NCI-H2227 (cell line): ENCODE measurements around the gene COG8.
"Not testable (repeated sequence)": the region's sequence is repeated elsewhere in the genome, so short reads cannot be mapped to it uniquely, and the experiment has no call there.

ENCODE experiments used
- DNase-seq: peaks from one replicate; lab custom pipeline; 2025; ENCODE audit not compliant: unreplicated experiment; lab: John Stamatoyannopoulos, UW

The COG8 gene

DNA sequence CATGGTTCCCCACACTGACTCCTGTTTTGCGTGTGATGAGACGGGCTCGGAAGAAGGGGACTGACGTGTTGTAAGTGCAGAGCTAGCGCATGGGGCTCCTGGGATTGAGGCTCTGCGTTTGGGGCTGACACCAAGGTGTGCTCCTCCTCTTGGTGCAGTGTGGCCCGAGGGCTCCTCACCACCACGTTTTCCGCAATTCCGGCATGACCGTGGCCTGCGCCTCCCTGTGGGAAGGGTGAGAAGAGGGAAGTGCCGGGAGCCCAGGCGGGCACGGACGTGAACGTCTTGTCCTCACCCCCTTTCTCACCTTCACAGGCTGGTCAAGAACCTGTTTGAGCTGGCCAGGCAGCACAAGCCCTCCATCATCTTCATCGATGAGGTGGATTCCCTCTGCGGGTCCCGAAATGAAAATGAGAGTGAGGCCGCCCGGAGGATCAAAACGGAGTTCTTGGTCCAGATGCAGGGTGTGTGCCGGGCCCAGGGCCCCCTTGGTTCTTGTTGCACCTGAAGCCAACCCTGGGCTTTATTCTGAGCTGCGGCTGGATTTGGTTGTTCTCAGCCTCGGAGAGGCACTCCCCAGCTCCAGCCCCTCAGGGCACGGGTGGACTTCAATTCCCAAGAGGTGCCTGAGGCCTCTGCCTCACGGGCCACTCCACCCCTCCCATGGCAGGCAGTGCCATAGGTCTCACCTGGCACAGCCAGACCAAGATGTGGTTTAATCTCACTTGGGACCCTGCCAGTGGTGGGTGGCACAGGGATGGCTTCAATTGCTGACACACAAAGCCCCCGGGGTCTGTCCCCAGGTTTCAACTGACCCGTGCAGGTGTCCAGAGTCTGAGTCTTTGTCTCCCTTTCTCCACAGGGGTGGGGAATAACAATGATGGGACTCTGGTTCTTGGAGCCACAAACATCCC is 19.3 kb downstream of the COG8 start:
- DNase-seq, result no peak

DNA sequence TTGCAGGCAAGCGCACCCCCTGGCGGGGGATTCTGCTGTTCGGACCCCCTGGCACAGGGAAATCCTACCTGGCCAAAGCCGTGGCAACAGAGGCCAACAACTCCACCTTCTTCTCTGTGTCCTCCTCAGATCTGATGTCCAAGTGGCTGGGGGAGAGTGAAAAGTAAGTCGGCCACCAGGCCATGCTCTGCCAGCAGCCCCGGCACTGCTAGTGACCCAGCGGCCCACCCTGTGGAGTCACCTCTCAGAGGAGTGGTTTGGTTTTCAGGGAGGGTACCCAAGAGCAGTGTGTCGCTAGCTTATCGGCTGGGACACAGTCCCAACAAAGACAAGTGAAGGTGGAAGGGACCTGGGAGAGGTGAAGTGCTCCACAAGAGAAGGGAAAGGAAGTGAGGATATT is 20.0 kb downstream of the COG8 start:
- DNase-seq, result no peak

DNA sequence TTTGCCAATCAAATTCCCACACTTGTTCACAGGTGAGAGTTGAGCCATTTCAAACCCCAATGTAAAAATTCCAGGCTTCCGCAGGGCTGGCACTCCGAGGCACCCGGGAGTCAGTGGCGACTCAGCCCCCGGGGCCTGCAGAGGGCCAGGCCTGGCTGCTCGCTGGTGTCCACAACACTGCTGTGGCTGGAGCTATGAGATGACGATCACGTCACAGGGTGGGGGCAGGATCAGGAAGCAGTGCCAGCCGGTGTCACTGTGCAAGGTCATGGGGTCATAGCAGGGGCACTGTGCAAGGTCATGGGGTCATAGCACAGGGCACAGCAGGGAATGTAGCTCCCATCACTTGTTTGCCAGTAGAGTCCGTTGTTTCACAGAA is 20.5 kb downstream of the COG8 start:
- no peak for DNase-seq

DNA sequence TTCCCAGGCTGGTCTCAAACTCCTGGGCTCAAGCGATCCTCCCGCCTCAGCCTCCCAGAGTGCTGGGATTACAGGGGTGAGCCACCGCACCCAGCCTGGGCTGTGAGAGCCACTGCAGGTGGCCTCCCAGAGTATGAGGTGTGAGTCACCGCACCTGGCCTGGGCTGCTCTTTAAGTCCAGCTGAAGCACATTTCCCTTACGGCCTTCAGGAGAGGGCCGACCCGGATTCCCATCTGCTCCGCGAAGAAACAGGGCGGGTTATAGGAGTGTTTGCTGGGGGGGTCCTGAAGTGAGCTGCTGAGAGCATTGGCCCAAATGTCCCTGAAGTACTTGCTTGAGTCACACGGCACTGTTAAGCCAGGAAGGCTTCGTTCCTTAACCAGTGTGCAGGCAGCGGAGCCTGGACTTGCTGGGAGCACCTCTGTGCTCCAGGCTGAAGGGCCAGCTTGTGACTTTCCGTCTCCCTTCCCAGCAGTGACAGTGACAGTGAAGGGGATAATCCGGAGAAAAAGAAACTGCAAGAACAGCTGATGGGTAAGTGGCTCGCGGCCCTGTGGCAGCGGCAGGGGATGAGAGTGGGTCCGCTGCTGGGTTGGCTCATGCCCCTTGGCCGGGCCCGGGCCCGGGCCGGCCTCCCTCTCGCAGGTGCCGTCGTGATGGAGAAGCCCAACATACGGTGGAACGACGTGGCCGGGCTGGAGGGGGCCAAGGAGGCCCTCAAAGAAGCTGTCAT is 21.0 kb downstream of the COG8 start:
- no peak for DNase-seq

DNA sequence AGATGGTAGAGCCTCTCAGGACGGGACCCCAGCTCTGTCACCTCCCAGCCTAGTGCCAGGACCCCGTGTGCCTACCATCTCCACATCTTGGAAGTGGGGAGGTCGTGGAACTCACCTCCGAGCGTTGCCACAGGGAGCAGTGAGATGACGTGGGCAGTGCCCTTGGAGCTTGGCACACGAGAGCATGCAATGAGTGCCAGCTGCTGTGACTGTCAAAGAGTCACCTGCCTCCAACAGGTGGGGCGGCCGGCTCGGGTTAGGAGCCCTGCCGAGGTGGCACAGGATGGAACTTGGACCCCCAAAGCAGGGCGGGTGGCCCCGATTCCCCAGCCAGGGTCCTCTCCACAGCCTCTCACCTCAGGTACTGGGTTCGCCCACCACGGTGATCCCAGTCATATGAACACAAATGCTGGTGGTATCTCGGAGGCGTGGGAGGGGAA is 22.7 kb downstream of the COG8 start:
- DNase-seq, result no peak

DNA sequence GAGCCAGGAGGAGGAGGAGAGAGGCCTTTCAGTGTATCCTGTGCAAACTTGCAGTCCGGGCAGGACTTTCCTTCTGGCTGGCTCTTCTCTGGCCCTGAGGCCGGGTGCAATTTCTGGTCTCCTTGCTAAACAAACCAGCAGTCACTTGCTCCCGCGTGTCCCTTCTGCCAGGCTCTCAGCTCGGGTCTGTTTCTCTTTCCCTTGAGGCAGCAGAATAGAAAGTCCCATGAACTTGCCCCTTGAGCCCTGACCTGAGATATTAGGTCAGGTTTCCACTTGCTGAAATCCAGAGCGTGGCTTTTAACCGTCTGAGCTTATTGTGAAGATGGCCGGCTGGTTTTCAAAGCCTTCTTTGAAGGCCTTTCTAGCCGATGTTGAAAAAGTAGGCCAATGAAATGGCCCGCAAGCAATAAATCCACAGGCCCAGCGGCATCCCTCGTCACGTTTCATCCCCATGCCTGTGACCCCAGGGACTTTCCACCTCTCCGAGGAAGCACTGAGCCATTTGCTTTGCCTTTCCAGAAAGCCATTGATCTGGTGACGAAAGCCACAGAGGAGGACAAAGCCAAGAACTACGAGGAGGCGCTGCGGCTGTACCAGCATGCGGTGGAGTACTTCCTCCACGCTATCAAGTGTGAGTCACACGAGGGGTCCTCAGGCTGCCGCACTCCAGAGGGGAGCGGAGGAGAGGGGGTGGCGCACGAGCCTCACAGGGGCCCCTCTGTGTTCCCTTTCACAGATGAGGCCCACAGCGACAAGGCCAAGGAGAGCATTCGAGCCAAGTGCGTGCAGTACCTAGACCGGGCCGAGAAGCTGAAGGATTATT is 23.7 kb downstream of the COG8 start:
- DNase-seq, result no peak

DNA sequence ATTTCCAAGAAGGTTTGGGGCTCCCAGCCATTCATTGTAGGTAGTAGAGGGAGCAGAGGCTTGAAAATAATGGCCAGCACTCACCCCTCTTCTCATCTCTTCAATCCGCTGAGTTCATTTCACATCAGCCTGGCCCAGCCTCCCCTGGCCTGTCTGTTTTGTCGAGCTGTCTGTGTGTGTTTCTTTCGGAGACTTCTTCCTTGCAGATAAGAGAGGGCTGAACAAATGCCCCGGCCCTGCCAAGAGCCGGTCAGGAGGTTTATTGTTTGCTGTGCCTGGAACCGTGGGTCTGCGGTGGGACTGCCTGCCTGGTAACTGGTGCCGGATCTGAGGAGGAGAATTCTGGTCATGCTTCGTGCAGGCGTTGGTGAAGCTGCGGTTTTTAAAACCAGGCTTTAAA is 24.8 kb downstream of the COG8 start:
- DNase-seq, result no peak

DNA sequence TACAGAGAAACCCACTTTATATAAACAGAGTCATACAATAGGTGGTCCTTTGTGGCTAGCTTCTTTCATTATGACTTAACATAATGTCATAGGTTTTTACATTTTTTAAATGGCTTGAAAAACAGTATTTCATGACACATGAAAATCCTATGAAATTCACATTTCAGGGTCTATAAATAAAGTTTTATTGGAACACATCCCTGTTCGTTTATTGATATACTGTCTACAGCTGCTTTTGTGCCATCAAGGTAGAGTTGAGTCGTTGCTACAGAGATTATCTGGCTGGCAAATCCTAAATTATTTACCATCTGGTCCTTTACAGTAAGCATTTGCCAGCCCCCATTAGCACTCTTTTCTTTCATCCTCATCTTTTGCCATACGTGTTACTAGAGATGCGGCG is 25.9 kb downstream of the COG8 start:
- no peak for DNase-seq

DNA sequence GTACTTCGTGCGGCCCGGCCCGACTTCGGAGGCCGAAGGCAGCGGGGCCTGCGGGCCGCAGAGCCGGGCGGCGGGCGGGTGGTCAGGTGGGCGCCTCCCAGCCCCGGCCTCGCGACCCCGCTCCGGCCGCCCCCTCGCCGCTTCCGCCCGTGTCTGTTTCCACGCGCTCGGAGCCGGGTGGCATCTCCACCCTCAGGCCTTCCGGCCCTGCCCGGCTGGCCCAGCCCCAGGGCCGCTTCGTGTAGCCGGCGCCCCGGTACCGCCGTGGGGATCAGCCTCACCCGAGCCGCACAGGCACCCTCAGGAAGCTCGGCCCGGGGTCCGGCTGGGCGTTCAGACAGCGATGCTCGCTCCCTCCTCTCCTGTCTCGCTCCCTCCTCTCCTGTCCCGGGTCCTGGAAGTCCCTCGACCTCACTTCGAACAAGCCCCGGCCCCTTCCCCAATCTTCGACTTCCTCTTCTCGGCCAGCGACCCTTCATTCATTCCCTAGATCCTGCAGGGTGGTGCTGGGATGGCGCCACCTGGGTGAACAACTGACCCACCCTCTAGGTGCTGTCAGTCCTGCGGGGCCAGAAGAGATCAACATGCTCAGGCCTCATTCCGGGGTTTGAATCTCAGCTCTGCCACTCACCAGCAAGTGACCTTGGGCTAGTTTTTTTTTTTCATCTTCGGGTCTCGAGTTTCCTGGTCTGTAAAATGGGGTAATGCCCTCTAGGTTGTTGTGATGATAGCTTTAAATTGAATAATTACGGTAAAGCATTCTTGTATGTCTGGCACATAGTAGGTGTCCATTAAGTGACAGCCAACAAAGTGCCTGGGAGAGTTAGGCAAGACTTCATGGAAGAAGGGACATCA is 27.6 kb downstream of the COG8 start:
- peak; percentile 36 for DNase-seq

DNA sequence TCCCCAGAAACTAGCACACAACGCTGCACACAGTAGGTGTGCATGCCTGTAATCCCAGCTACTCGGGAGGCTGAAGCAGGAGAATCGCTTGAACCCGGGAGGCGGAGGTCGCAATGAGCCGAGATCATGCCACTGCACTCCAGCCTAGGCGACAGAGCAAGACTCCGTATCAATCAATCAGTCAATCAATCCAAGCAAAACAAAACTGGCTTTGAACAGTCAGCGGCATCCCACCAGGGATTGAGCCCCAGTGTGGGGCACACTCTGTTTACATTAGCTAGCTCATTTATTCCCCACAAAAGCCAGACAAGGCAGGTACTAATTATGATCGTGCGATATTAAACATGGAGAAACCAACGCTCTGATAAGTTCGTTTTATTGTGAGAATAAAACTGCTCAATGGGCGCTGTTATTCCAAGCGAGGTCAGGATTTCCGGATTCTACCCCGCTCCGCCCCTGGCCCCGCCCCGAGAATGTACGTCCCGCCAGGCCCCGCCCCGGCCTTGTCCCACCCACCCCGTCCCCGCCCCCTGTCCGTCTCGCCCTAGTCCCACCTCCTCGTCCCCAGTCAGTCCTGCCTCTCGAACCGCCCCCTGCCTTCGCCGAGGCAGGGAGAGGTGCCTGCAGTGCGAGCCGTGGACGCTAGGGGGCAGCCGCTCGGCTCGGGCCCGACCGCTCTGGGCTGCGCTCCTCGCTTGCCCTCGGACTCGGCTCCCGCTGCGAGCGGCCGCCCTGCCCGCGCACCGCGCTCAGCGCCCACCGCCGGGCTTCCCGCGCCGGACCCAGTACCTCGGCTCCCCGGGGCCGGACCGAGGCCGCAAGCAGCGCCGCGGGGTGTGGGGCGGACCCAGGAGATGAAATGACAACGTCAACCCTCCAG is 28.5 kb downstream of the COG8 start, which contains the start of gene VPS4A:
TSS of gene VPS4A (plus strand) at position 698 of the 880 bp plus-strand sequence. CDS start at position 860, 162 bp downstream.
- peak; percentile 94 for DNase-seq

DNA sequence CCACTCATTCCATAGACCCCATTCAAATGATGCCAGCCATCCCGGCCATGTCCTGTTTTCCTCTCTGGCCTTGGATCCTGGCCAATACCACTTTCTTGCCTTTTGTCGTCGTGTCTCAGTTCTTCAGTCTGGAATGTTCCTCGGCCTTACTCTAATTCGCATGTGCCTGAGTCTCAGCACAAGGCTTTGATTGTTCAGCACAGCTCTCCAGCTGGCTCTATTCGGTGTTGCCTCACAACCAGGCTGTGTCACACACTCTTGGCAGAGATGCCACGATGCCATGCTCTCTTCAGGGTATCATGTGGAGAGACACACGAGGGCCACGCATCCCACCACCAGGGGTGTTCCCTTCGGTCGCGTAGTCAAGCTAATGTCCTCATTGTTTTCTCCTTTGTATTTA is 30.0 kb downstream of the COG8 start:
- no peak for DNase-seq

DNA sequence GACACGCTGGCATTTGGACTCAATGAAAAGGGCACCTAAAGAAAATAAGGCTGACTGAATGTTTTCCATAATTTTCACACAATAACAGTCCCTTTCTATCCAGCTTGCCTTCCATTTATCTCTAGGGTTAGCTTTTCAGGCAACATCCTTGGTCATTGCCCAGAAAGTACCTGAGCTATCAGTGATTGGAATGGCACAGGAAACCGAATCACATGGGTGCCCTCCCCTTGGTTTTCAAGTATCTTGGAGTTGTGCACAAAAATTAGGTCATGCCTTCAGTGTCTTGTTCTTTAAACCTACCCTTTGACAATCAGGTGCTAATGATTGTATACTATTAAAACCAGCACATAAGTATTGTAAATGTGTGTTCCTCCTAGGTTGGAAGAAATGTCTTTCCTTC is 31.5 kb downstream of the COG8 start:
- no peak for DNase-seq

DNA sequence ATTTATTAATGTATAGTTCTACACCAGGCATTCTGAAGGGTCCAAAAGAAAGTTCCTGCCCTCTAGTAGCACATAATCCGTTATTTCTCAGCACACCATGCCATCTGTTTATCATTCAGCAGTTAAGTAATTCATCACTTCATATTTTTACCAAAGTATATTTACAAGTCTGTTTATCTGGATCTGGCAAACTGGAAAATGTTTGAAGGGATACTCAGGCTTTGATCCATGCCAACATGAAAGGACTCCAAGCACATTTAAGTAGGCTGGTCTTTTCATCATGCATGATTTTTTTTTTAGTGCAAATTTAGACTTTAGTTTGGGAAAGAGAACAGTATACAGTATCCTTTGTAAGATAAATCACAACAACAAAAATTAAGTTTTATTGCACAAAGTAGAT is 32.3 kb downstream of the COG8 start:
- DNase-seq, result no peak

DNA sequence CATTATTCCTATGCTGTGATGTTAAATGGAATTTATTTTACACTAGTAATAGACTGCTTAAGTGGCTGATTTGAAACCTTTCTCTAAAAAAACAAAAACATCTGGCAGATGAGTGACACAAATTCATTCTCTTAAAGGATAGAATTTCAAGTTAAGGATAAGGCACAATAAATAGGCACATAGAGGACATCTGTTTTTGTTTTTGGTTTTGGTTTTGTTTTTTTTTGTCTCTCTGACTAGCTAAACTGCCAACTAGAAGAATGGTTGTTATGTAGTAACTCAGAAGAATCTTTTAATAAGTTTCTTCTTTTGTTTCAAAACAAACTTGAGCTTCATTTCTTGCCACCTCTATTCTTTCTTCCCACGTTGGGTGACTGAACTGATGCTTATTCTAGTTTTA is 33.3 kb downstream of the COG8 start:
- DNase-seq, result no peak

DNA sequence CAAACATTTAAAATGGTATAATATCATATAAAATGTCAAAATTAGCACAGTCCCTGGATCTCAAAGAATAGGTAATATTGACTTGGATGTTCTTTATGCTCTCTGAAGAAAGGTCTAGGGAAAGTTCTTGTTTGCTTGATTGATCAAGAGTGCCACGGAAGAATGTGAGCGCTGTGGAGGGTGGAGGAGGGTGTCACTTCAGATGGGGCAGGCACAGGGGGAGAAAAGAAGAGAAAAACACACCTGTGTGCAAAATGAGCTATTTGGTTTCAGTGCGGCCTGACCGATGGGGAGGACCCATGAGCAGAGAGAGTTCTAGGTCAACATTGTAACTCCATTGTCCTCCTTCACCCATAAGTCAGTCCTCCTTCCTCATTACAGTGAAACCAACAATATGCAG is 37.1 kb downstream of the COG8 start:
- DNase-seq, result no peak

DNA sequence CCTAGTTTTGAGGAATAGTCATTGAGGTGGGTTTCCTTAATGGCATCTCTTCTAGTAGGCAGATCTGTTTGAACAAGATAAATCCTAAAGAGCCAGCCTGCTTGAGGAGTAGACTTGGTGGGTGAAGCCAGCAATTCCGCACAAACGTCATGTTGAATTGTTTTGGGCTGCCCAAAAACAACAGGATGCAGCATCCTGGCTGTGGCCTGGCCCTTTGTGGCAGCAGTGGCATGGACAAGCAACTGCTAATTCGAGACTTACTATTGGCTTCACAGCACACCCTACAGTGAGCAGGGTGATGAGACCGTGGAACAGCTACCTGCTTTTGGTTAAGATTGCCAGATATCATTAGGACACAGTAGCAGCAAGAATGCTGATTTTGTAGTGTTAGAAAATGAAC is 37.5 kb downstream of the COG8 start:
- no peak for DNase-seq

DNA sequence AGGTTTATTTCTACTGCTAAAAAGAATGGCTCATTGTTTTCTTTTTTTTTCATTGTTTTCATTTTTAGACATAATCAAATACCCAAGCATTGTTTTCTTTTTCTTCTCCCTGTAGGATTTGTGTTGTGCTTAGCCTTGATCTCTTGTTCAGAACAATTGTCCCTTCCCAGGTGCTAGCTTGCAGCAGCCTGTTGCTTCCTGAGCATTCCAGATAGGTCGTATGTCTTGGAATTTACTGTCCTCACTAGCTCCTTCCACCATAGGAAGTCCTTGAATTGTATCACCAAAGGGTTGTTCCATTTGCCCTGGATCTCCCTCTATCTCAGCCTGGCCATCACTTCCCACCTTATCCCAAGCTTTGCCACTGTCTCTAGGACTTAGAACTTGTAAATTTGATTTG is 38.2 kb downstream of the COG8 start:
- no peak for DNase-seq

DNA sequence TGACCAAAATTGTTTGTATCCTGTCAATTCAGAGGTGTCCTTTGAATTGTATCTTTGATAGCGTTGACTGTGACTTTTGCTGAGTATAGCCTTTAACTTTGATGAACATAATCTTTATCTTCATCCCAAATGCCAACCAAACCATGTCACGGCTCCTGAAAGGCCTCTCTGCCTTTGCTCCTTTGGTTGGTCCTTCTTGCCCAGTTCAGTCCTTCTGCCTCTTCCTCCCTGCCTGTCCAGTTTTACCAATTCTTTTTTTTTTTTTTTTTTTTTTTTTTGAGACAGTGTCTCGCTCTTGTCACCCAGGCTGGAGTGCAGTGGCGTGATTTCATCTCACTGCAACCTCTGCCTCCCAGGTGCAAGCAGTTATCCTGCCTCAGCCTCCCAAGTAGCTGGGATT is 41.1 kb downstream of the COG8 start:
- DNase-seq, result no peak

DNA sequence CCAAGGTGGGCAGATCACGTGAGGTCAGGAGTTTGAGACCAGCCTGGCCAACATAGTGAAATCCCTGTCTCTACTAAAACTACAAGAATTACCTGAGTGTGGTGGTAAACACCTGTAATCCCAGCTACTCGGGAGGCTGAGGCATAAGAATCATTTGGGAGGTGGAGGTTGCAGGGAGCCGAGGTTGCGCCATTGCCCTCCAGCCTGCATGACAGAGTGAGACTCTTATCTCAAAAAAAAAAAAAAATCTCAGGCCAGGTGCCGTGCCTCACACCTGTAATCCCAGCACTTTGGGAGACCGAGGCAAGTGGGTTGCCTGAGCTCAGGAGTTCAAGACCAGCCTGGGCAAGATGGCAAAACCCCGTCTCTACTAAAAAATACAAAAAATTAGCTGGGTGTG is 42.6 kb downstream of the COG8 start:
- not testable (repeated sequence) for DNase-seq

DNA sequence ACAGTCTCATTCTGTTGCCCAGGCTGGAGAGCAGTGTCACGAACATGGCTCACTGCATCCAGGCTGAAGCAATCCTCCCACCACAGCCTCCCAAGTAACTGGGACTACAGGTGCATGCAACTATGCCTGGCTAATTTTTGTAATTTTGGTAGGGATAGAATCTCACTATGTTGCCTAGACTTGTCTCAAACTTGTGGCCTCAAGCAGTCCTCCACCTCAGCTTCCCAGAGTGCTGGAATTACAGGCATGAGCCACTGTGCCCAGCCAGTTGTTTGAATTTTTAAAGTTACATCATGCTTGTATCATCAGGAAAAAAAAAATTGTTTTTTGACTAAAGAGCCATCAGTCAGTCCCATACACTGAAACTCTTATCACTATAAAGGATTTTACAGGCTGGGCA is 45.3 kb downstream of the COG8 start:
- no peak for DNase-seq
